Trophoblast cell (in vitro differentiated cells and primary cell): Measurements from ENCODE around the gene IPPK.

ENCODE experiments used
- DNase-seq, 2 donors: peaks; one replicate each; pipeline ENCODE4 v3.0.0-alpha.2; 2016
- H2AFZ ChIP-seq: 2 replicates; pipeline ENCODE4 v1.6.1; 2013; ENCODE audit warnings: low read length, moderate library complexity, mild to moderate bottlenecking; ENCODE audit not compliant: insufficient read depth, poor library complexity
- H2AK5ac ChIP-seq: 2 replicates; pipeline ENCODE4 v1.6.1; 2013; ENCODE audit warnings: mild to moderate bottlenecking, low read length
- H2BK120ac ChIP-seq: 2 replicates; pipeline ENCODE4 v1.6.1; 2013; ENCODE audit warnings: low read length, mild to moderate bottlenecking, moderate library complexity; ENCODE audit not compliant: insufficient read depth, poor library complexity
- H2BK12ac ChIP-seq: 2 replicates; pipeline ENCODE4 v1.6.1; 2013; ENCODE audit warnings: mild to moderate bottlenecking, low read length, moderate library complexity
- H2BK5ac ChIP-seq: 2 replicates; pipeline ENCODE4 v1.6.1; 2013; ENCODE audit warnings: low read length, low read depth, moderate library complexity, mild to moderate bottlenecking; ENCODE audit not compliant: poor library complexity
- H3K14ac ChIP-seq: 2 replicates; pipeline ENCODE4 v1.6.1; 2013; ENCODE audit warnings: mild to moderate bottlenecking, low read length
- H3K18ac ChIP-seq: 2 replicates; pipeline ENCODE4 v1.6.1; 2013; ENCODE audit warnings: mild to moderate bottlenecking, low read length
- H3K23ac ChIP-seq: 2 replicates; pipeline ENCODE4 v1.6.1; 2013; ENCODE audit warnings: low read length
- H3K27ac ChIP-seq: 2 replicates; pipeline ENCODE4 v1.5.1; 2013; ENCODE audit warnings: low read depth, mild to moderate bottlenecking, inconsistent platforms, low read length, moderate library complexity
- H3K27me3 ChIP-seq: 2 replicates; pipeline ENCODE4 v1.6.1; 2013; ENCODE audit warnings: inconsistent platforms, mild to moderate bottlenecking, low read length, moderate library complexity; ENCODE audit not compliant: insufficient read depth
- H3K36me3 ChIP-seq, 2 experiments: 1 replicate in 1 of 2; 2 replicates in 1 of 2; pipeline ENCODE4 v1.6.1; 2013; ENCODE audit warnings: low read length in 2 of 2, mild to moderate bottlenecking in 2 of 2, moderate library complexity in 1 of 2; ENCODE audit not compliant: insufficient read depth in 2 of 2, control insufficient read depth in 1 of 2
- H3K4ac ChIP-seq: 2 replicates; pipeline ENCODE4 v1.6.1; 2013; ENCODE audit warnings: low read depth, mild to moderate bottlenecking, low read length, moderate library complexity
- H3K4me1 ChIP-seq, 2 experiments: 1 replicate in 1 of 2; 2 replicates in 1 of 2; pipeline ENCODE4 v1.6.1; 2013; ENCODE audit warnings: low read length in 2 of 2, mild to moderate bottlenecking in 2 of 2, moderate library complexity in 1 of 2; ENCODE audit not compliant: insufficient read depth in 2 of 2, control insufficient read depth in 1 of 2
- H3K4me2 ChIP-seq: 2 replicates; pipeline ENCODE4 v1.6.1; 2013; ENCODE audit warnings: inconsistent platforms, mild to moderate bottlenecking, low read length, moderate library complexity
- H3K4me3 ChIP-seq: 2 replicates; pipeline ENCODE4 v1.5.1; 2013; ENCODE audit warnings: mild to moderate bottlenecking, low read depth, low read length, inconsistent platforms
- H3K79me1 ChIP-seq: one replicate; pipeline ENCODE4 v1.6.1; 2013; ENCODE audit warnings: low read length
- H3K79me2 ChIP-seq: 2 replicates; pipeline ENCODE4 v1.6.1; 2013; ENCODE audit warnings: low read length, mild to moderate bottlenecking; ENCODE audit not compliant: control insufficient read depth, insufficient read depth, poor library complexity
- H3K9ac ChIP-seq: 2 replicates; pipeline ENCODE4 v1.6.1; 2013; ENCODE audit warnings: mild to moderate bottlenecking, low read length
- H3K9me3 ChIP-seq: 2 replicates; pipeline ENCODE4 v1.6.1; 2013; ENCODE audit warnings: low read depth, mild to moderate bottlenecking, control low read depth, inconsistent platforms, low read length; ENCODE audit not compliant: insufficient read depth
- H4K12ac ChIP-seq: 2 replicates; pipeline ENCODE4 v1.6.1; 2013; ENCODE audit warnings: low read depth, mild to moderate bottlenecking, low read length, moderate library complexity
- H4K8ac ChIP-seq: 2 replicates; pipeline ENCODE4 v1.6.1; 2013; ENCODE audit warnings: low read depth, mild to moderate bottlenecking, low read length, moderate library complexity
- H4K91ac ChIP-seq: one replicate; pipeline ENCODE4 v1.6.1; 2013; ENCODE audit warnings: low read depth, mild to moderate bottlenecking, low read length, moderate library complexity
- WGBS: extraction: QIAGEN DNeasy Blood & Tissue Kit; methylation state at CpG from one replicate; pipeline ENCODE4 v1.1.7; 2013; ENCODE audit warnings: missing lambda C conversion rate; ENCODE audit not compliant: insufficient read length, insufficient coverage; ENCODE audit errors: extremely low coverage; 5-methylcytosine and 5-hydroxymethylcytosine counted together

Gene IPPK

GRCh38 chr9:92717201-92718085, 47.5 kb upstream of the IPPK start:
- H3K18ac ChIP-seq = no peak overlapping the region
- H3K36me3 ChIP-seq = peaks cover 90 to 94% of the 10 kb centered on the region in 2 experiments
- H4K12ac ChIP-seq = no peak overlapping the region
- no peaks in the 10 kb centered on the region for H3K79me2 ChIP-seq
- no peak overlapping the region for H3K14ac ChIP-seq
- H3K23ac ChIP-seq = no peak overlapping the region
- H4K8ac ChIP-seq = no peak overlapping the region
- H3K4me3 ChIP-seq = peak overlapping the region; percentile 25
- WGBS = no CpG with 5 or more reads among the region's 21 CpGs
- H3K27ac ChIP-seq = no peak overlapping the region
- no peak overlapping the region for H2AK5ac ChIP-seq
- no peak overlapping the region for H3K4me2 ChIP-seq
- H2BK5ac ChIP-seq = no peak overlapping the region
- H3K79me1 ChIP-seq = no peaks in the 10 kb centered on the region
- H2BK12ac ChIP-seq = no peak overlapping the region
- no peaks in the 10 kb centered on the region for H3K27me3 ChIP-seq
- H3K4me1 ChIP-seq = no peaks in the 10 kb centered on the region
- no peak for DNase-seq
- H3K9me3 ChIP-seq = peaks cover 5% of the 10 kb centered on the region
- H3K4ac ChIP-seq = no peak overlapping the region
- no peak overlapping the region for H2BK120ac ChIP-seq
- H2AFZ ChIP-seq = no peak overlapping the region
- H4K91ac ChIP-seq = no peak overlapping the region
- no peak overlapping the region for H3K9ac ChIP-seq

DNA sequence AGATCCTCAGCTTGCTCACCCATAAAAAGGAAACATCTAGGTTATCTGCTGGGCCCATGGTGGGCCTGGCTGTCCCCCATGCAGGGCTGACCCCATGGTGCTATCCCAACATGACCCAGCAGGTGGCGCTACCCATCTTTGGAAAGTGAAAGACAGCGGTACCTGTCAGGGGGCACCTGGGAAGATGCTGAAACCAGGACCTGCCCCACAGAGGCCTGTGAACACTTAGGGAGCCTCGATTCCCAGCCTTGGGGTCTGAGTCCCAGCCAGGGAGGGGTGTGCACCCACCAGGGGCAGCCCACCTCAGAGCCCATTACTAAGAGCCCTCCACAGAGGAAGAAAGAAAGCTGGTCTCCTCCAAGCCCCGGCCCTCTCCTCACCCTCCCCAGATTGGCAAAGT, 46.6 kb upstream of the IPPK start:
- Histone ChIP-seq H3K18ac (no peak overlapping the region), H4K12ac (no peak overlapping the region), H2BK120ac (no peak overlapping the region), H3K36me3 (peaks cover 86 to 89% of the 10 kb centered on the region in 2 experiments), H3K79me1 (no peaks in the 10 kb centered on the region), H3K27ac (no peak overlapping the region), H4K91ac (no peak overlapping the region), H3K4ac (no peak overlapping the region), H4K8ac (no peak overlapping the region), H3K9me3 (peaks cover 5% of the 10 kb centered on the region), H2BK5ac (no peak overlapping the region), H3K4me3 (no peak overlapping the region), H3K4me1 (no peaks in the 10 kb centered on the region), H2BK12ac (no peak overlapping the region), H3K14ac (no peak overlapping the region), H3K27me3 (no peaks in the 10 kb centered on the region), H3K79me2 (no peaks in the 10 kb centered on the region), H2AK5ac (no peak overlapping the region), H3K4me2 (no peak overlapping the region), H3K23ac (no peak overlapping the region), H3K9ac (no peak overlapping the region), H2AFZ (no peak overlapping the region)
- WGBS = no CpG with 5 or more reads among the region's 4 CpGs
- DNase-seq = peak; percentile 62 to 90

DNA sequence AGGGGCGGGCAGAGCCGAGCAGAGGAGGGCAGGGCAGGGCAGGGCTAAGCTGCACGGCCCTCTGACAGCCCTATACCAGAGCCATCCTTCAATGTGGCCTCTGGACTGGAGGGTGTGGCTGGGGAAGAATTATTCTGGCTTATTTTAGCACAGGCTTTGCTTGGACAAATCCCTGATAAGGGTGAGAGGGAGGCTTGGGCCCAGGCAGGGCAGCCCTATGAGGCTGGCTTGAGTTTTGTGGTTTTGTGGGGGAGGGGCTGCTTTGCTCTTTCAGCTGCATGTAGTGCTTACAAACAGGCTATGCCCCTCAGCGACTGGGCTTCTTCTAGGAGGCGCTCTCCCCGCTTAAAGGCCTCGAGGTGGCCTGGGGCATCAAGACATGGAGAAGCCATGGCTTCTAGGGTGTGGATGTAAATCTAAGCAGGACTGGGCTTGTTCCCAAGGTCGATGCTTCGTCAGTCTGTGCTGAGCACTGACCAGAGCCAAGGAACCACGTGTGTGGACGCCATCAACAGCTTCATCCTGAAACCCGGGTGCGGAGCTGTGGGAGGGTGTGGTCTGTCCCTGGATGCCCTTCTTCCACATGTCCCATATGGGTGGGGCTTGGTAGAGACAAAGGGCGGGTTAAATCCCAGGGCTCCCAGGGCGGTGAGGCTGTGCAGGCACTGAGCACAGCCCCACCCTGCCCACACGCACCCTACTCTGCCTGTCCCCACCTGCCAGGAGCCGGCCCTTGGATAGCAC, 45.7 kb upstream of the IPPK start:
- WGBS = no CpG with 5 or more reads among the region's 17 CpGs
- no peak overlapping the region for H2AK5ac ChIP-seq

DNA sequence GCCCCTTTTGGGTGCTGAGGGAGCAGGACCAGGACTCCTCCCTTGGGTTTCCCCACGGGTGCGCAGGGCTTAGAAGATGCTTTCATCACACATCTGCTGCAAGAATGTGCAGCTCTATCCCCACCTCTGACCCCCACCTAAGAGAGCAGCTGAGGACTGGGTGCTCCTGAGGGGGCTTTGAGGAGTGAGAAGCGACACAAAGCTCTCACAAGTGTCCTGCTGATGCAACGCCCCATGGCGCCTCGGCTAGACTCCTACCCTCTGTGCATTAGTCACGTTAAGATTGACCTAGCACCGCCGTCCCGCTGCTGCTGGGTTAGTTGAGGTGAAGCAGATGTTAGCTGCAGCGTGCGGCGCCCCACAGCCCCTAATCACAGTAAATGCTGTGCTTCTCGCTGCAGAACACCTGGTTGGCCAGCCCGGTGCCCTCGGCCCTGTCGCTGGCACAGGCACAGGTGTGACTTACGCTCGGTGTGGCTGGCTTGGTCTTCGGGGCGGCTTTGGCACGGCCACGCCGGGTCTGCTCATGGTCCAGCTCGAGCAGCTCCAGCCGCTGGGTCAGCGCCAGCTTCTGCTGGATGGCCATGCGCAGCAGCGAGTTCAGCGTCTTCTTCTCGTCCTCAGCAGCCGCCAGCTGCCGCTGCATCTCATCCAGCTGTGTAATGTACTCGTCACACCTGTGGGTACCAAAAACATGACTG, 45.0 kb upstream of the IPPK start:
- Histone ChIP-seq H3K36me3 (peaks cover 83 to 85% of the 10 kb centered on the region in 2 experiments), H4K12ac (no peak overlapping the region), H3K79me2 (no peaks in the 10 kb centered on the region), H2BK120ac (no peak overlapping the region), H4K91ac (no peak overlapping the region), H3K23ac (no peak overlapping the region), H3K18ac (no peak overlapping the region), H4K8ac (no peak overlapping the region), H3K4ac (no peak overlapping the region), H3K4me2 (no peak overlapping the region), H3K4me3 (no peak overlapping the region), H3K79me1 (no peaks in the 10 kb centered on the region), H2BK12ac (no peak overlapping the region), H3K9ac (no peak overlapping the region), H3K4me1 (no peaks in the 10 kb centered on the region), H3K27ac (no peak overlapping the region), H2AK5ac (no peak overlapping the region), H3K9me3 (peaks cover 4% of the 10 kb centered on the region), H3K27me3 (no peaks in the 10 kb centered on the region), H2AFZ (no peak overlapping the region), H3K14ac (no peak overlapping the region), H2BK5ac (no peak overlapping the region)
- WGBS = no CpG with 5 or more reads among the region's 34 CpGs
- no peak for DNase-seq

More for the DNA sequence above, 45.7 kb upstream of the IPPK start:
- Histone ChIP-seq H3K27ac (no peak overlapping the region), H3K36me3 (peaks cover 85 to 90% of the 10 kb centered on the region in 2 experiments), H2BK120ac (no peak overlapping the region), H3K79me1 (no peaks in the 10 kb centered on the region), H3K9me3 (peaks cover 5% of the 10 kb centered on the region), H3K18ac (no peak overlapping the region), H3K4ac (no peak overlapping the region), H3K14ac (no peak overlapping the region), H2BK5ac (no peak overlapping the region), H3K23ac (no peak overlapping the region), H3K4me1 (no peaks in the 10 kb centered on the region), H3K9ac (no peak overlapping the region), H4K8ac (no peak overlapping the region), H4K91ac (no peak overlapping the region), H2BK12ac (no peak overlapping the region), H2AFZ (no peak overlapping the region), H4K12ac (no peak overlapping the region), H3K4me3 (no peak overlapping the region), H3K4me2 (no peak overlapping the region), H3K27me3 (no peaks in the 10 kb centered on the region), H3K79me2 (no peaks in the 10 kb centered on the region)
- no peak for DNase-seq
